ENCODE measurements around the gene COX5B. TPM values are rescaled to one million over a fixed set of nuclear protein-coding genes. Genes with fewer than 3 reads are reported as not detected.

The COX5B gene
- total and polyA plus RNA-seq, 3 donors from 2014 or later: 233 to 344 (median 317) TPM

GRCh38 chr2:97663626-97663961 is 17.7 kb downstream of the COX5B start:
- intact Hi-C loops (cut with DNase I; ENCODE audit: low total_unique reads): no loop called here
- no peaks in the 10 kb centered on the region for H3K36me3 ChIP-seq (ENCODE audit: low read depth, missing control alignments)
- peak overlapping the region; percentile 66 to 89 for H3K4me3 ChIP-seq
- 0% methylated on average over 25 to 28 of the region's 46 CpGs for WGBS, 2 donors
- no peak for DNase-seq
- TF ChIP-seq POLR2A (IDR thresholded peaks at IDR 0.05): no peak
- no peak for TF ChIP-seq CTCF (IDR thresholded peaks at IDR 0.05)
- peaks cover 16% of the 10 kb centered on the region for H3K4me1 ChIP-seq
- no peaks in the 10 kb centered on the region for H3K9me3 ChIP-seq
- H3K27ac ChIP-seq: peak overlapping the region; percentile 88 to 92
- no peaks in the 10 kb centered on the region for H3K27me3 ChIP-seq

- no peaks in the 10 kb centered on the region for H3K27me3 ChIP-seq
- DNase-seq: peak; percentile 99
- TF ChIP-seq CTCF (IDR thresholded peaks at IDR 0.05) (peak; percentile 46 to 64 (median 60)), POLR2A (IDR thresholded peaks at IDR 0.05) (peak; percentile 88)
- H3K36me3 ChIP-seq (ENCODE audit: low read depth, missing control alignments): no peaks in the 10 kb centered on the region
- intact Hi-C loops (cut with DNase I; ENCODE audit: low total_unique reads): no loop called here
- H3K4me1 ChIP-seq: peaks cover 16% of the 10 kb centered on the region
- no peaks in the 10 kb centered on the region for H3K9me3 ChIP-seq
- peak within 1 kb of the TSS; percentile 88 to 92 for H3K27ac ChIP-seq
- 0% methylated on average over 32 to 56 of the region's 60 CpGs for WGBS, 2 donors
- H3K4me3 ChIP-seq: peak within 1 kb of the TSS; percentile 66 to 89
These were observed 18.2 kb downstream of the COX5B start, which contains the start of gene ACTR1B for GRCh38 chr2:97663962-97664635. ACTR1B (minus strand) TSS chr2:97664044; CDS start chr2:97663890, 154 bp downstream.

- Histone ChIP-seq H3K4me1 (peaks cover 16% of the 10 kb centered on the region), H3K36me3 (ENCODE audit: low read depth, missing control alignments) (no peaks in the 10 kb centered on the region), H3K27ac (peak overlapping the region; percentile 88 to 92), H3K9me3 (no peaks in the 10 kb centered on the region), H3K27me3 (no peaks in the 10 kb centered on the region), H3K4me3 (peak overlapping the region; percentile 66 to 89)
- no peak for DNase-seq
- WGBS, 2 donors: 6 to 8% methylated on average over 21 of the region's 21 CpGs
- TF ChIP-seq CTCF (IDR thresholded peaks at IDR 0.05) (no peak), POLR2A (IDR thresholded peaks at IDR 0.05) (no peak)
- intact Hi-C loops (cut with DNase I; ENCODE audit: low total_unique reads): no loop called here
These were observed 18.7 kb downstream of the COX5B start for GRCh38 chr2:97664636-97664970.

- Histone ChIP-seq H3K27me3 (no peaks in the 10 kb centered on the region), H3K9me3 (no peaks in the 10 kb centered on the region), H3K27ac (no peak within 1 kb of the TSS), H3K36me3 (ENCODE audit: low read depth, missing control alignments) (no peaks in the 10 kb centered on the region), H3K4me3 (no peak within 1 kb of the TSS), H3K4me1 (peaks cover 4% of the 10 kb centered on the region)
- WGBS, 2 donors: 93 to 94% methylated on average over 5 to 6 of the region's 6 CpGs
- intact Hi-C loops (cut with DNase I; ENCODE audit: low total_unique reads): no loop called here
- no peak for TF ChIP-seq POLR2A (IDR thresholded peaks at IDR 0.05)
- no peak for TF ChIP-seq CTCF (IDR thresholded peaks at IDR 0.05)
- DNase-seq: no peak
These were observed 23.6 kb downstream of the COX5B start, which contains the start of gene C2orf92 for GRCh38 chr2:97669448-97669847. C2orf92 (plus strand) TSS chr2:97669713; CDS start chr2:97669789, 76 bp downstream.

GRCh38 chr2:97670471-97670870 is 24.6 kb downstream of the COX5B start:
- Histone ChIP-seq H3K36me3 (ENCODE audit: low read depth, missing control alignments) (no peaks in the 10 kb centered on the region), H3K4me1 (peaks cover 4% of the 10 kb centered on the region), H3K4me3 (no peak overlapping the region), H3K27me3 (no peaks in the 10 kb centered on the region), H3K27ac (no peak overlapping the region), H3K9me3 (no peaks in the 10 kb centered on the region)
- intact Hi-C loops (cut with DNase I; ENCODE audit: low total_unique reads): no loop called here
- 96 to 100% methylated on average over 1 of the region's 1 CpG for WGBS, 2 donors
- DNase-seq: no peak
- TF ChIP-seq POLR2A (IDR thresholded peaks at IDR 0.05): no peak
- TF ChIP-seq CTCF (IDR thresholded peaks at IDR 0.05): no peak

Measured in testis (tissue), 3 donors.